ENCODE data around the gene KIF4A. TPM values are rescaled to one million over a fixed set of nuclear protein-coding genes. Genes with fewer than 3 reads are reported as not detected.

The KIF4A gene
- total RNA-seq, 1 experiment from 2014 or later, result 40.3 TPM

DNA sequence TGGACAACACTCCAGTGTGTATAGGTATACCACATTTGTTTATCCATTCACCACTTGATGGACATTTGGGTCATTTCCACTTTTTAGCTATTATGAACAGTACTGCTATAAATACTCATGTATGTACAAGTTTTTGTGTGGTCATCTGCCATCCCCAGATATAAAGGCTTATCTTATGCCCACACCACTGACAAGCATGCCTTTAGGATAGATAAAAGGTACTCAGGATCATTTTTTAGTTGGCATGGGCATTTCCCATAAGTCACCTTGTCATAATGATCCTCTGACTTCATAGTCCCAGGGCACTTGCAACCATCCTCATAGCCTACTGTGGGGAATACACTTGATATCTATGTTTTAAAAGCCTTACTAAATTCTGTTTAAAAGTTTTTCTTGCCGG, 49.2 kb upstream of the KIF4A start:
- no peak for DNase-seq (ENCODE audit: low read depth, low spot score)
- H3K27ac ChIP-seq (ENCODE audit: low read depth, low read length), result no peak overlapping the region
- ChIA-PET CTCF (no interaction called here), RAD21 (ENCODE audit: low non-redundant PET in 1 of 2, low total read pairs in 2 of 2, uncharacterized antibody in 2 of 2, unreplicated experiment in 2 of 2) (no interaction called here), POLR2A (no interaction called here)
- ATAC-seq, result no peak
- H3K79me2 ChIP-seq (ENCODE audit: insufficient read depth, low read length), result no peaks in the 10 kb centered on the region
- peaks cover 0 to 25% of the 10 kb centered on the region in 2 experiments; a peak in 1 of 4 replicates for H3K4me1 ChIP-seq (ENCODE audit: control insufficient read depth in 1 of 2, insufficient read depth in 2 of 2, low read length in 2 of 2)
- no peak overlapping the region for H2AFZ ChIP-seq (ENCODE audit: low read depth, low read length, poor library complexity, severe bottlenecking)
- BruUV-seq (replicated peaks), result no TSS peak
- H3K4me3 ChIP-seq (replicated peaks in 1 of 2; ENCODE audit: low read depth in 1 of 2, low read length in 2 of 2), result no peak overlapping the region
- H3K4me2 ChIP-seq (ENCODE audit: low read length), result no peak overlapping the region
- H3K27me3 ChIP-seq (ENCODE audit: insufficient read depth, low read length), result no peaks in the 10 kb centered on the region
- H3K9me2 ChIP-seq (ENCODE audit: insufficient read depth), result no peaks in the 10 kb centered on the region
- intact Hi-C loops (cut with micrococcal nuclease), result no loop called here
- H3K9me3 ChIP-seq (ENCODE audit: control insufficient read depth in 1 of 2, insufficient read depth in 1 of 2, low read depth in 1 of 2, low read length in 2 of 2), result no peaks in the 10 kb centered on the region
- no peak overlapping the region for H3K9ac ChIP-seq (ENCODE audit: low read length)
- H4K20me1 ChIP-seq (ENCODE audit: insufficient read depth), result no peaks in the 10 kb centered on the region
- TF ChIP-seq, protein P1, sequence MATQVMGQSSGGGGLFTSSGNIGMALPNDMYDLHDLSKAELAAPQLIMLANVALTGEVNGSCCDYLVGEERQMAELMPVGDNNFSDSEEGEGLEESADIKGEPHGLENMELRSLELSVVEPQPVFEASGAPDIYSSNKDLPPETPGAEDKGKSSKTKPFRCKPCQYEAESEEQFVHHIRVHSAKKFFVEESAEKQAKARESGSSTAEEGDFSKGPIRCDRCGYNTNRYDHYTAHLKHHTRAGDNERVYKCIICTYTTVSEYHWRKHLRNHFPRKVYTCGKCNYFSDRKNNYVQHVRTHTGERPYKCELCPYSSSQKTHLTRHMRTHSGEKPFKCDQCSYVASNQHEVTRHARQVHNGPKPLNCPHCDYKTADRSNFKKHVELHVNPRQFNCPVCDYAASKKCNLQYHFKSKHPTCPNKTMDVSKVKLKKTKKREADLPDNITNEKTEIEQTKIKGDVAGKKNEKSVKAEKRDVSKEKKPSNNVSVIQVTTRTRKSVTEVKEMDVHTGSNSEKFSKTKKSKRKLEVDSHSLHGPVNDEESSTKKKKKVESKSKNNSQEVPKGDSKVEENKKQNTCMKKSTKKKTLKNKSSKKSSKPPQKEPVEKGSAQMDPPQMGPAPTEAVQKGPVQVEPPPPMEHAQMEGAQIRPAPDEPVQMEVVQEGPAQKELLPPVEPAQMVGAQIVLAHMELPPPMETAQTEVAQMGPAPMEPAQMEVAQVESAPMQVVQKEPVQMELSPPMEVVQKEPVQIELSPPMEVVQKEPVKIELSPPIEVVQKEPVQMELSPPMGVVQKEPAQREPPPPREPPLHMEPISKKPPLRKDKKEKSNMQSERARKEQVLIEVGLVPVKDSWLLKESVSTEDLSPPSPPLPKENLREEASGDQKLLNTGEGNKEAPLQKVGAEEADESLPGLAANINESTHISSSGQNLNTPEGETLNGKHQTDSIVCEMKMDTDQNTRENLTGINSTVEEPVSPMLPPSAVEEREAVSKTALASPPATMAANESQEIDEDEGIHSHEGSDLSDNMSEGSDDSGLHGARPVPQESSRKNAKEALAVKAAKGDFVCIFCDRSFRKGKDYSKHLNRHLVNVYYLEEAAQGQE (IDR thresholded peaks at IDR 0.05; ENCODE audit: low read depth), result no peak
- no peak for TF ChIP-seq RAD21 (IDR thresholded peaks at IDR 0.05; ENCODE audit: low read depth)
- no peak for TF ChIP-seq ZBTB33 (IDR thresholded peaks at IDR 0.05; ENCODE audit: extremely low read depth, insufficient replicate concordance, low read length)
- no peak for TF ChIP-seq JUND (IDR thresholded peaks at IDR 0.05)
- TF ChIP-seq POLR2A (IDR thresholded peaks at IDR 0.05; ENCODE audit: borderline replicate concordance, extremely low read depth, insufficient read depth, insufficient read length), result no peak
- H3K36me3 ChIP-seq (ENCODE audit: control insufficient read depth in 1 of 2, insufficient read depth in 2 of 2, low read length in 2 of 2), result no peaks in the 10 kb centered on the region

Data from HCT116 (cell line).